Ureter (tissue), 1 donor: ENCODE measurements around the gene ZFAND2A. TPM values are rescaled to one million over a fixed set of nuclear protein-coding genes. Genes with fewer than 3 reads are reported as not detected.
A peak's percentile ranks its signal among the peaks of the same experiment; 100 is the strongest.
"Not testable (repeated sequence)": the region's sequence is repeated elsewhere in the genome, so short reads cannot be mapped to it uniquely, and the experiment has no call there.

Experiments
- DNase-seq: peaks from one replicate; pipeline ENCODE4 v3.0.0-alpha.2; 2020; ENCODE audit warnings: low spot score
- total RNA-seq: library from RNA; stranded (reverse); gene quantifications from one replicate; pipeline ENCODE4 v1.2.4, GENCODE V29; 2023
- donor health status: DM: yes; HTN: yes; CAD: no.

Gene ZFAND2A
- total RNA-seq, 1 donor from 2014 or later, result 16.6 TPM

DNA sequence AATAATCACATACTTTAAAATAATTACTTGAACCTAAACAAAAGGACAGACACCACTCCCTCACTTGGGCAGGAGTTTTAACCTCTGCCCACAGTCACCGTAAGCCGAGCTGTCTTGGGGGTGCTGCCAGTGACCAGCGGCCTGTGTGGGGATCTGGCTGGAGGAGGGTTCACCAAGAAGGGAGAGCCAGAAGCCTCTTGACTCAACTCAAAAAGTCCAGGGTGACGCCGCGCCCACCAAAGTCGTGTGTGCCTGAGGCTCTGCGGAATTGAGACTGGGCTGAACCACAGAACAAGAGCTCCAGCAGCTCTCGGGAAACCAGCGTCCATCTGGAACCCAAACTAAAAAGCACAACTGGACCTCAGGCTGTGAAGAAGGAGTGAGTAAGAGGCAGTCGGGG, 35.8 kb downstream of the ZFAND2A start:
- peak; percentile 39 for DNase-seq

GRCh38 chr7:1123715-1124114, 36.3 kb downstream of the ZFAND2A start:
- DNase-seq, result peak; percentile 78

- DNase-seq, result no peak
Measured at GRCh38 chr7:1122832-1123501, 37.0 kb downstream of the ZFAND2A start.

DNA sequence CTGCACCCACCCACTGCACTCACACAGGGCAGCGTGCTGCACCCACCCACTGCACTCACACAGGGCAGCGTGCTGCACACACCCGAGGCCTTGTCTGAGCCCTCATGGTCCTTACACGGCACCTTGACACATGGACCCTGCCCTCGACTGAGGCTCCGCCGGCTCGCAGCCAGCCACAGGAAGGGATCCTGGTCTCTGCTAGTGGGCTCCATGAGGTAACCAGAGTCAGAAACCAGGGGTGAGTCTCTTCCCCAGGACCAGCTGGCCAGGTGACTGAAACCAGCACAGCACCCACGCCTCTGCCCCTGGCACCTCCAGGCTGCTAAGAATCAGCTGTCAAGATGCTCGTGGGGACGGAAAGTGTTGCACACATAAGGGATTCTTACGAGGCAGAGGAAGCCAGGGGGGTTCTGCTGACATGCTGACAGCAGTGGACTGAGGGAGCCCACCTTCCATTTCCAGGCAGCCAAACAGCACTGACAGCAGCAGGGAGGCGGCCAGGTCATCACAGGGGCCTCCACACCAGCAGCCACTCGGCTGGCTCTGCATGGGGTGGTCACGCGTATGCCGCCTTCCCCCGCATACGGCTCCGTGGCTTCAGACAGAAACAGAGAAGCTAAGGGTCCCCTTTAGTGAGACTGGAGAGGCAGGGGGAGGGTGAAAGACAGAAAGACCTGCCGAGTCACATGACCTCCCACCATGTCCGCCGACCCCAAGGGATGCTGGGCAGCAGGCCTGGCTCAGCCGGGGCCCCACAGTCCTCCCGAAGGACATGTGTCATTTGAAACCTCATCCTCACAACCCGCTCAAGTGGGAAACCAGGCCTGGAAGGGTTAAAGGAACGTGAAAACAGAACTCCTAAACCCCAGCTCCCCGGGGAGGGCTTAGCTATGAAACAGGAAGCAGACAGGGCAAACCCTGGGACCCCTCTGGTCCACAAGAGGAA, 37.8 kb downstream of the ZFAND2A start:
- no peak for DNase-seq

DNA sequence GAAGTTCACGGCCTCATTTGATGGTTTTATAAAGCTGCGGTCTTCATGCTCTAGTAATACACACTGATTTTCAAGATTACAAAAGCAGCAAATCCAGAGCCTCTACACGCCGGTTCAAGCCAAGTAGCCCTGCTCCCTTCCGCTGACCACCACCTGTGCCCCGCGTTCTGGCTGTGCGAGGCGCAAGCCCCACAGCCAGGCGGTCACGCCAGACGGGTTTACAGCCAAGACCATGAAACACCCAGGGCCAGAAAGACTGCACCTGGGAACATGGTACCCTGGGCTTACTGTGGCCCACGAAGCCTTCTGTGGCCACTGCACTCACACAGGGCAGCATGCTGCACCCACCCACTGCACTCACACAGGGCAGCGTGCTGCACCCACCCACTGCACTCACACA, 38.5 kb downstream of the ZFAND2A start:
- no peak for DNase-seq

GRCh38 chr7:1120791-1121190, 39.2 kb downstream of the ZFAND2A start:
- no peak for DNase-seq

GRCh38 chr7:1119201-1119600, 40.8 kb downstream of the ZFAND2A start:
- DNase-seq, result no peak

DNA sequence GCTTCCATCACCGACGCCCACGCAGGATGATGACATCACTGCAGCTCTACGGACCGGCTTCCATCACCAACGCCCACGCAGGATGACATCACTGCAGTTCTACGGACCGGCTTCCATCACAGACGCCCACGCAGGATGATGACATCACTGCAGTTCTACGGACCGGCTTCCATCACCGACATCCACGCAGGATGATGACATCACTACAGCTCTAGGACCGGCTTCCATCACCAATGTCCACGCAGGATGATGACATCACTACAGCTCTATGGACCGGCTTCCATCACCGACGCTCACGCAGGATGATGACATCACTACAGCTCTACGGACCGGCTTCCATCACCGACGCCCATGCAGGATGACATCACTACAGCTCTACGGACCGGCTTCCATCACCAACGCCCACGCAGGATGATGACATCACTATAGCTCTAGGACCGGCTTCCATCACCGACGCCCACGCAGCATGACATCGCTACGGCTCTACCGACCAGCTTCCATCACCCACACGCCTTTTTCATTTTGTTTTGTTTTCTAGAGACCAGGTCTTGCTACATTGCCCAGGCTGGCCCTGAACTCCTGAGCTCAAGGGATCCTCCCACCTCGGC, 42.6 kb downstream of the ZFAND2A start:
- no peak for DNase-seq

DNA sequence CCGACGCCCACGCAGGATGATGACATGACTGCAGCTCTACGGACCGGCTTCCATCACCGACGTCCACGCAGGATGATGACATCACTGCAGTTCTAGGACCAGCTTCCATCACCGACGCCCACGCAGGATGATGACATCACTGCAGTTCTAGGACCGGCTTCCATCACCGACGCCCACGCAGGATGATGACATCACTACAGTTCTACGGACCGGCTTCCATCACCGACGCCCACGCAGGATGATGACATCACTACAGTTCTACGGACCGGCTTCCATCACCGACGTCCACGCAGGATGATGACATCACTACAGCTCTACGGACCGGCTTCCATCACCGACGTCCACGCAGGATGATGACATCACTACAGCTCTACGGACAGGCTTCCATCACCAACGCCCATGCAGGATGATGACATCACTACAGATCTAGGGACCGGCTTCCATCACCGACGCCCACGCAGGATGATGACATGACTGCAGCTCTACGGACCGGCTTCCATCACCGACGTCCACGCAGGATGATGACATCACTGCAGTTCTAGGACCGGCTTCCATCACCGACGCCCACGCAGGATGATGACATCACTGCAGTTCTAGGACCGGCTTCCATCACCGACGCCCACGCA, 43.5 kb downstream of the ZFAND2A start:
- not testable (repeated sequence) for DNase-seq

DNA sequence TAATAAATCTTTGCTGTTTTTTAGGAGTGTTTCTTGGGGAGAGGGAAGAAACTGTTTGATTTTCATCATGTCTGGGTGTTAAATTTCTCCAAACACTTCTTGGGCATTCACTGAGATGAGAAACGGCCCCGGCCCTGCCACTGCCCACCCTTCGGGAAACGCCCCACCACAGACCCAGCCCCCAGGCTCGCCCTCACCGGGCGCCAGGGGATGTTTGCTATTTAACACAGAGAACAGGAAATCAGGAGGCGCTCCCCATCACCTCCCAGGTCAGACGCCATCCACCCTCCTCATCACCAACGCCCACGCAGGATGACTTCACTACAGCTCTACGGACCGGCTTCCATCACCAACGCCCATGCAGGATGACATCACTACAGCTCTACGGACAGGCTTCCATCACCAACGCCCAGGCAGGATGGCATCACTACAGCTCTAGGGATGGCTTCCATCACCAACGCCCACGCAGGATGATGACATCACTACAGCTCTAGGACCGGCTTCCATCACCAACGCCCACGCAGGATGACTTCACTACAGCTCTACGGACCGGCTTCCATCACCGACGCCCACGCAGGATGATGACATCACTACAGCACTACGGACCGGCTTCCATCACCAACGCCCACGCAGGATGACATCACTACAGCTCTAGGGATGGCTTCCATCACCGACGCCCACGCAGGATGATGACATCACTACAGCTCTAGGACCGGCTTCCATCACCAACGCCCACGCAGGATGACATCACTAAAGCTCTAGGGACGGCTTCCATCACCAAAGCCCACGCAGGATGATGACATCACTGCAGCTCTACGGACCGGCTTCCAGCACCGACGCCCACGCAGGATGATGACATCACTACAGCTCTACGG, 44.6 kb downstream of the ZFAND2A start:
- DNase-seq, result not testable (repeated sequence)

GRCh38 chr7:1114505-1114904, 45.5 kb downstream of the ZFAND2A start:
- DNase-seq, result no peak

DNA sequence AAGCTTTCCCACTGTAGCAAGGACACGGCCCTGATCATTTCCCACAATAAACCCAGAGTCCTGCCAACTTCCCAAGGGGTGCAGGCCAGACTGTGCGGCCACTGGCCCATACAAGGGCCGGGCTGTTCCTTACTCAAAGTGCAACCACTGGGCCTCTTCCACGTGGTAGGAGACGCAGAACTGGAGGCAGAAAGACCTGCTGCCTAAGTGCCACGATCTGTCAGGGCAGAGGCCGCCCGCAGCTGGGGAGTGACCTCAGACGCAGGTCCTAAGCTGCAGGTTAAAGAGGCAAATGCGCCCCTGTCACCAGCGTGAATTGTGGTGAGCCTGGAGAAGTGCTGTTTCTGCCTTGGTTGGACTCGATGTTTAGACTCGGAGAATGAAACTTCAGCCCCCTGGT, 45.9 kb downstream of the ZFAND2A start:
- DNase-seq, result no peak

- DNase-seq, result no peak
Measured at GRCh38 chr7:1113548-1113885, 46.5 kb downstream of the ZFAND2A start.

- DNase-seq, result no peak
Measured at GRCh38 chr7:1112625-1113547, 47.1 kb downstream of the ZFAND2A start.

DNA sequence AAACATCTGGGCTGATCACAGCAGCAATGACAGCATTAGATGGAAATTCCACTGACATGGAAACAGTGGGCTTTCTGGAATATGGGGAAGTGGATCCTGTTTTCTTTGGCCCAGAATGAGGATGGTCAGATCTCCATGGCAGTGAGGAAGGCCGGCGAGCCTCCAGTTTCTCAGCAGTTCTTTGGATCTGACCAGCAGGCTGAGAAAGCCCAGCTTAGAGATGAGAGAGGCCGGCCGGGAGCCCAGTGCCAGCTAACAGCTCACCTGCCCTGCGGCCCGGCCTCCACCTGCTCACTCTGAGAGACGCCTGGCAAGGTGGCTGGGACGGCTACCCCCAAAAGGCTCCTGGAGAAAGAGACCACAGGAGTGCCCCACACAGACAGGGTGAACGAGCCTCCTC, 47.9 kb downstream of the ZFAND2A start:
- no peak for DNase-seq

DNA sequence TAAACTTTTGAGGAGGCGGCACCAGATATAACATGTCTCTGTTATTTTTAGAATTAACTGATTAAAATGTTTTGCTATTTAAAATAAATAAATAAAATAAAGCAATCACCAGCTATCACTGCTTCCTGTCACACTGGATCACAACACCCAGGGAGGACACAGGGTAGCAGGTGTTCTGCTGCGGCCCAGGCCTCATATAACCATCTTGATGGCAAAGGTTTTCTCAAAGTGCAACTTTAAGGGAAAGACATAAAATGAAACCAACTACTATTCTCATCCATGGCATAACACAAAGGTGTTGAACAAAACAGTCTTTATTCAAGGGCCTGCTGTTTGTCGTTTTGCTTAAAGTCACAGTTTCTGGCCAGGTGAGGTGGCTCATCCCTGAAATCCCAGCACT, 48.8 kb downstream of the ZFAND2A start:
- DNase-seq, result no peak

DNA sequence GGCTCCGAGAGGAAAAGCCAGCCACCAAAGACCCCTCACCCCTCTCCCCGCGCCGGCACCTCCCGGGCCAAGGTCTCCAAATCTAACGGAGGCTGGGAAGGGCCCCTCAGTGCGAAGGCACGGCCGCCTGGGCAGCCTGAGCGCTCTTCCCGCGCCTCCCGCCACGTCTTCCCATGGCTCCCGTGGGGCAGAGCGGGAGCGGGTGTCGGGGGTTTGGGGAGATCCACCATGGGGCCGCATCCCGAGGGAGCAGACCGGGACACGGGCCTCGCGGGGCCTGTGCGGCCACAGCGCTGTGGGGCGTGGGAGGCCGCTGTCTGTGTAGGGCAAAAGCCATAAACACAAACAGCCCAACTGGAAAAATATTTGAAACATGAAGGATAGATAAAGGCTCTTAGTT, 49.6 kb downstream of the ZFAND2A start:
- DNase-seq, result no peak

GRCh38 chr7:1109581-1110310, 50.2 kb downstream of the ZFAND2A start:
- DNase-seq, result no peak

DNA sequence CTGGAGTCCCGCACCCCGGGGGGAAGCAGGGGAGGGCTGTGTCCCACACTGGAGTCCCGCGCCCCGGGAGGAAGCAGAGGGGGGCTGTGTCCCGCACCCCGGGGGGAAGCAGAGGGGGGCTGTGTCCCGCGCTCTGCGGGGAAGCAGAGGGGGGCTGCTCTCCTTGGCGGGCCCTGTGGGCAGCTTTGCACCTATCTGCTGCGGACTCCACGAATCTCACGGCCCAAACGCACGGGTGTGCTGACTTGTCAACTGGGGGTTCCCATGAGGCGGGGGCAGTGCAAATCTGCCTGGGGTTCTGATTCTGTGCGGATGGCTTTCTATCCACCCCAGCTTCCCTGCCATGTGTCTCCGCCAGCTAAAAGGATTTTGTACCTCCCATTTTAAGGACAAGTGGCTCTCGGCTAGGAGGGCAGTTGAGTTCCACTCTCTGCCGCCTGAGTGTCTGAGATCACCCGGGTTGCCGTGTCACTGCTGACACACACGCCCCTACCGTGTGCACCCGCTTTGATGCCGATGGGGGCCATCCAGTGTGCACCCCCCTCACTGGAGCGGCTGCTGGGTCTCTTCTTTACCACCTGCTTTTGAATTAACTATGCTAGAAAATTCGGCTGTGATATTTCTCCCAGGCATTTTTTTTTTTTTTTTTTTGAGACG, 51.6 kb downstream of the ZFAND2A start:
- no peak for DNase-seq
